Heart left ventricle (tissue), 16 donors: Measurements from ENCODE around the gene BCAN. TPM values are rescaled to one million over a fixed set of nuclear protein-coding genes. Genes with fewer than 3 reads are reported as not detected.

Experiments used
- ATAC-seq, 4 donors: fragments of 200-7000 bp; cut with Tn5 transposase; one replicate each; pipeline ENCODE4 v1.9.1; 2020 to 2022; ENCODE audit warnings: moderate library complexity in 4 of 4, mild to moderate bottlenecking in 3 of 4, moderate number of reproducible peaks in 1 of 4
- DNase-seq, 5 donors: peaks; one replicate each; pipeline ENCODE4 v3.0.0-alpha.2; 2020
- H3K27ac ChIP-seq, 12 donors: fragments of 200-600 bp; sonication (generic) in 4 of 12; one replicate each; pipeline versions ENCODE4 v1.5.0 to v1.8.0; 2016 to 2022; ENCODE audit warnings: mild to moderate bottlenecking in 2 of 12
- H3K27me3 ChIP-seq, 9 donors: fragments of 200-600 bp; sonication (generic) in 2 of 9; one replicate each; pipeline versions ENCODE4 v1.5.1 to v1.8.0; 2016 to 2022; ENCODE audit warnings: mild to moderate bottlenecking in 3 of 9
- H3K36me3 ChIP-seq, 9 donors: fragments of 200-600 bp; sonication (generic) in 2 of 9; one replicate each; pipeline versions ENCODE4 v1.5.0 to v1.8.0; 2018 to 2022; ENCODE audit warnings: mild to moderate bottlenecking in 2 of 9
- H3K4me1 ChIP-seq, 12 donors: fragments of 200-600 bp; sonication (generic) in 4 of 12; one replicate each; pipeline versions ENCODE4 v1.5.0 to v1.8.0; 2016 to 2022; ENCODE audit warnings: mild to moderate bottlenecking in 3 of 12
- H3K4me3 ChIP-seq, 12 donors: fragments of 200-600 bp; sonication (generic) in 4 of 12; one replicate each; pipeline versions ENCODE4 v1.5.0 to v1.8.0; 2017 to 2022; ENCODE audit warnings: mild to moderate bottlenecking in 9 of 12, moderate library complexity in 4 of 12
- H3K9me3 ChIP-seq, 12 donors: fragments of 200-600 bp; sonication (generic) in 4 of 12; one replicate each; pipeline versions ENCODE4 v1.5.0 to v1.8.0; 2016 to 2022; ENCODE audit warnings: mild to moderate bottlenecking in 1 of 12
- CTCF ChIP-seq, 12 donors: fragments of 200-600 bp; sonication (generic) in 4 of 12; IDR thresholded peaks; one replicate each; pipeline versions ENCODE4 v1.5.0 to v1.8.0; 2018 to 2022; ENCODE audit warnings: antibody characterized with exemption in 12 of 12, mild to moderate bottlenecking in 5 of 12
- POLR2A ChIP-seq, 2 donors: fragments of 450-650 bp; IDR thresholded peaks; one replicate each; pipeline ENCODE4 v1.6.1; 2017; ENCODE audit warnings: antibody characterized with exemption in 2 of 2, mild to moderate bottlenecking in 2 of 2, moderate library complexity in 2 of 2
- WGBS, 4 donors: extraction: QIAGEN DNeasy Blood & Tissue Kit in 2 of 4; methylation state at CpG; one replicate each; pipeline versions ENCODE4 v1.1.5 to v1.1.7; 2013 to 2018; 5-methylcytosine and 5-hydroxymethylcytosine counted together
- intact Hi-C, 10 donors: fragments of 100-400 bp; cut with DNase I; formaldehyde crosslinking; loops; one replicate each; pipeline versions ENCODE4 v1.11.1 to v1.14.2; 2022
- polyA plus RNA-seq, 2 donors: library from polyadenylated mRNA; stranded (reverse); fragments of 200-250 nt; gene quantifications; one replicate each; pipeline ENCODE4 v1.2.3, GENCODE V29; 2013
- total RNA-seq, 9 donors: library from RNA; depleted of rRNA in 2 of 9; stranded (reverse); fragments of >200 nt in 2 of 9; fragmentation: NEBNext Ultra II Directional in 3 of 9; extraction: Animal tissue kit (Norgen Biotek cat#: 25700) in 3 of 9; gene quantifications; one replicate each; pipeline versions ENCODE4 v1.1.0 to v1.2.4, GENCODE V29; 2016 to 2023
- donor health status: ischemic (EF 13 %, LVEDD 7.1; RV severe dilation, severe dysfunction).
- donor health status: healthy with polysubstance abuse.
- donor health status: DM: no; HTN: yes; CAD: no.
- donor health status: DM: no; HTN: no; CAD: no.
- donor health status: ischemic (EF 25% LVEDD 6.9; RV normal size, moderate dysfunction).
- donor health status: ischemic (EF 25% LVEDD 5.7; RV mildly dilated, moderate dysfunction).
- donor health status: healthy.
- donor health status: DM: yes; HTN: yes; CAD: no.
- donor health status: ischemic (EF 35%, LVEDD 5.7; RV mildly dilated, moderate dysfunction).
- donor health status: nonischemic (EF 11% LVEDD 7.7; RV severe dilation, severe dysfunction).
- donor health status: DM: yes; HTN: yes; CAD: no.
- donor health status: PGD.
- donor health status: ischemic (EF 29% LVEDD 5.4; RV normal size, mild dysfunction).
- donor health status: nonischemic (EF 23%, LVEDD 6.1; RV moderate dilation, normal function).

The BCAN gene
- total and polyA plus RNA-seq, 11 donors, result 0.09 to 0.27 (median 0.13) TPM; not detected in 5

GRCh38 chr1:156656806-156657740 is 15.2 kb downstream of the BCAN start:
- Histone ChIP-seq H3K36me3 (no peaks in the 10 kb centered on the region), H3K4me3 (peak overlapping the region in 10 of 12 donors; percentile 17 to 55 (median 42)), H3K4me1 (peaks cover 0 to 52% (median 38%) of the 10 kb centered on the region in 12 donors), H3K27me3 (peaks cover 0 to 38% (median 3%) of the 10 kb centered on the region in 9 donors), H3K9me3 (no peaks in the 10 kb centered on the region), H3K27ac (peak overlapping the region in 1 of 12 donors; percentile 22)
- ATAC-seq (peak in 3 of 4 donors; percentile 24 to 32 (median 30)), DNase-seq (peak; percentile 74 to 88 (median 79))
- intact Hi-C loops, result loop anchor here (1.0 to 10.0 kb wide), 12 partner anchors 28 to 275 kb away; no protein-coding TSS in a partner anchor
- WGBS, 4 donors, result 1% methylated on average over 52 to 54 of the region's 54 CpGs
- TF ChIP-seq POLR2A (IDR thresholded peaks at IDR 0.05), result no peak
- TF ChIP-seq CTCF (IDR thresholded peaks at IDR 0.05), result peak; percentile 93 to 99 (median 98)

GRCh38 chr1:156657741-156658319 is 15.9 kb downstream of the BCAN start:
- ATAC-seq (no peak), DNase-seq (no peak)
- Histone ChIP-seq H3K4me1 (peaks cover 6 to 60% (median 46%) of the 10 kb centered on the region in 12 donors), H3K27ac (no peak overlapping the region), H3K27me3 (peaks cover 0 to 32% (median 3%) of the 10 kb centered on the region in 9 donors), H3K36me3 (no peaks in the 10 kb centered on the region), H3K9me3 (no peaks in the 10 kb centered on the region), H3K4me3 (peak overlapping the region in 8 of 12 donors; percentile 21 to 51 (median 42))
- TF ChIP-seq CTCF (IDR thresholded peaks at IDR 0.05) (peak in 4 of 12 donors; percentile 20 to 33 (median 24)), POLR2A (IDR thresholded peaks at IDR 0.05) (no peak)
- intact Hi-C loops, result loop anchor here (1.0 to 10.0 kb wide), 12 partner anchors 29 to 276 kb away; no protein-coding TSS in a partner anchor
- WGBS, 4 donors, result 15 to 20% (median 19%) methylated on average over 14 to 15 of the region's 15 CpGs

- no peaks in the 10 kb centered on the region for H3K36me3 ChIP-seq
- no peaks in the 10 kb centered on the region for H3K9me3 ChIP-seq
- DNase-seq (no peak), ATAC-seq (no peak)
- H3K4me1 ChIP-seq, result peaks cover 13 to 66% (median 52%) of the 10 kb centered on the region in 12 donors
- H3K27me3 ChIP-seq, result peaks cover 0 to 28% (median 1%) of the 10 kb centered on the region in 9 donors
- no peak overlapping the region for H3K4me3 ChIP-seq
- H3K27ac ChIP-seq, result no peak overlapping the region
- intact Hi-C loops, result loop anchor here in 7 of 10 donors (5.0 to 10.0 kb wide), 3 partner anchors 76 to 276 kb away; no protein-coding TSS in a partner anchor
- TF ChIP-seq POLR2A (IDR thresholded peaks at IDR 0.05) (no peak), CTCF (IDR thresholded peaks at IDR 0.05) (no peak)
- 87 to 91% (median 90%) methylated on average over 13 to 14 of the region's 14 CpGs for WGBS, 4 donors
These were observed 16.6 kb downstream of the BCAN start for GRCh38 chr1:156658496-156658895.
